Neural cell (in vitro differentiated cells): ENCODE measurements around the gene IGF1R. TPM values are rescaled to one million over a fixed set of nuclear protein-coding genes. Genes with fewer than 3 reads are reported as not detected.

Source experiments
- H2AFZ ChIP-seq: fragments of 200-600, 300-800 bp; sonication (generic), shearing (Covaris generic); 2 replicates; pipeline ENCODE4 v1.6.0; 2014; ENCODE audit warnings: low read depth, mild to moderate bottlenecking, antibody characterized with exemption, low read length, moderate library complexity
- H3F3A ChIP-seq: fragments of 200-600 bp; shearing (Covaris generic); 2 replicates; pipeline ENCODE4 v1.6.1; 2016; ENCODE audit warnings: mild to moderate bottlenecking, moderate library complexity, mixed read lengths, antibody characterized with exemption, low read length; ENCODE audit not compliant: insufficient read depth, poor library complexity, severe bottlenecking
- H3K27ac ChIP-seq: fragments of 200-600, 300-800 bp; sonication (generic), shearing (Covaris generic); 2 replicates; pipeline ENCODE4 v1.5.1; 2014; ENCODE audit warnings: mild to moderate bottlenecking, low read length, moderate library complexity
- H3K27me3 ChIP-seq: fragments of 300-800, 200-600 bp; sonication (generic), shearing (Covaris generic); 2 replicates; pipeline ENCODE4 v1.6.0; 2014; ENCODE audit warnings: mild to moderate bottlenecking, low read depth, low read length, moderate library complexity; ENCODE audit not compliant: insufficient read depth
- H3K36me3 ChIP-seq: fragments of 300-800, 200-600 bp; sonication (generic), shearing (Covaris generic); 2 replicates; pipeline ENCODE4 v1.5.1; 2014; ENCODE audit warnings: mild to moderate bottlenecking, antibody characterized with exemption, low read length, moderate library complexity; ENCODE audit not compliant: insufficient read depth
- H3K4me2 ChIP-seq: fragments of 300-800, 200-600 bp; sonication (generic), shearing (Covaris generic); 2 replicates; pipeline ENCODE4 v1.6.0; 2014; ENCODE audit warnings: mild to moderate bottlenecking, low read length
- H3K4me3 ChIP-seq: fragments of 300-800, 200-600 bp; sonication (generic), shearing (Covaris generic); 2 replicates; pipeline ENCODE4 v1.5.1; 2014; ENCODE audit warnings: mild to moderate bottlenecking, low read length, moderate library complexity
- H3K79me2 ChIP-seq: fragments of 200-600 bp; shearing (Covaris generic); replicated peaks from 2 replicates; pipeline ENCODE4 v1.6.0; 2014; ENCODE audit warnings: mild to moderate bottlenecking, low read length, moderate library complexity; ENCODE audit not compliant: insufficient read depth
- H3K9ac ChIP-seq: fragments of 300-800, 200-600 bp; sonication (generic), shearing (Covaris generic); 2 replicates; pipeline ENCODE4 v1.6.1; 2016; ENCODE audit warnings: mild to moderate bottlenecking, low read length, mixed read lengths
- H3K9me2 ChIP-seq: fragments of 200-600 bp; shearing (Covaris generic); 2 replicates; pipeline ENCODE4 v1.6.1; 2016; ENCODE audit warnings: mild to moderate bottlenecking, low read length, mixed read lengths; ENCODE audit not compliant: insufficient read depth
- H3K9me3 ChIP-seq: fragments of 200-600, 300-800 bp; sonication (generic), shearing (Covaris generic); 2 replicates; pipeline ENCODE4 v1.6.1; 2016; ENCODE audit warnings: mild to moderate bottlenecking, mixed run types, low read length, moderate library complexity, mixed read lengths
- H4K20me1 ChIP-seq: fragments of 200-600 bp; shearing (Covaris generic); 2 replicates; pipeline ENCODE4 v1.6.1; 2016; ENCODE audit warnings: mild to moderate bottlenecking, mixed run types; ENCODE audit not compliant: insufficient read depth
- CTCF ChIP-seq: fragments of 450-650 bp; IDR thresholded peaks from 2 replicates; pipeline ENCODE4 v1.5.1; 2014; ENCODE audit warnings: antibody characterized with exemption, mild to moderate bottlenecking, moderate library complexity; ENCODE audit not compliant: poor library complexity, severe bottlenecking
- EP300 ChIP-seq: fragments of 450-650 bp; conservative IDR thresholded peaks from 2 replicates; pipeline ENCODE4 v1.6.1; 2014; ENCODE audit warnings: antibody characterized with exemption, mild to moderate bottlenecking, moderate library complexity; ENCODE audit not compliant: poor library complexity, severe bottlenecking
- EZH2 ChIP-seq: fragments of 200-600, 300-800 bp; shearing (Covaris generic), sonication (generic); IDR thresholded peaks from 2 replicates; pipeline ENCODE4 v1.6.1; 2014; ENCODE audit warnings: antibody characterized with exemption, low read length, borderline replicate concordance, mild to moderate bottlenecking; ENCODE audit not compliant: insufficient read depth, poor library complexity, severe bottlenecking
- MXI1 ChIP-seq: fragments of 450-650 bp; conservative IDR thresholded peaks from 2 replicates; pipeline ENCODE4 v1.6.1; 2014; ENCODE audit warnings: antibody characterized with exemption, mild to moderate bottlenecking; ENCODE audit not compliant: poor library complexity, severe bottlenecking
- POLR2AphosphoS5 ChIP-seq: IDR thresholded peaks from 2 replicates; pipeline ENCODE4 v1.6.1; 2012
- RAD21 ChIP-seq: fragments of 450-650 bp; conservative IDR thresholded peaks from 2 replicates; pipeline ENCODE4 v1.6.1; 2014; ENCODE audit warnings: antibody characterized with exemption, mild to moderate bottlenecking, moderate library complexity
- REST ChIP-seq: IDR thresholded peaks from 2 replicates; pipeline ENCODE4 v1.6.1; 2012; ENCODE audit warnings: borderline replicate concordance
- SMC3 ChIP-seq: fragments of 450-650 bp; conservative IDR thresholded peaks from 2 replicates; pipeline ENCODE4 v1.6.1; 2014; ENCODE audit warnings: antibody characterized with exemption, mild to moderate bottlenecking, moderate library complexity; ENCODE audit not compliant: poor library complexity
- TAF1 ChIP-seq: IDR thresholded peaks from 2 replicates; pipeline ENCODE4 v1.6.1; 2012; ENCODE audit warnings: low read depth
- polyA plus RNA-seq: library from polyadenylated mRNA; depleted of rRNA; stranded (reverse); fragments of >200 nt; gene quantifications from 2 replicates; pipeline ENCODE4 v1.2.3, GENCODE V29; 2014

Gene IGF1R
- polyA plus RNA-seq, 1 donor from 2014 or later: 10.9 TPM

- H4K20me1 ChIP-seq: no peaks in the 10 kb centered on the region
- TF ChIP-seq MXI1 (no peak), POLR2AphosphoS5 (no peak), CTCF (no peak), TAF1 (no peak), SMC3 (no peak), EZH2 (no peak), REST (no peak), EP300 (no peak), RAD21 (no peak)
Observed at GRCh38 chr15:98733098-98733497, 84.8 kb downstream of the IGF1R start.

GRCh38 chr15:98734466-98735199, 86.3 kb downstream of the IGF1R start:
- Histone ChIP-seq H3K4me2 (no peak overlapping the region), H3K9me2 (no peaks in the 10 kb centered on the region), H3K79me2 (peaks cover 81% of the 10 kb centered on the region), H4K20me1 (no peaks in the 10 kb centered on the region), H3K9me3 (no peaks in the 10 kb centered on the region), H3K4me3 (no peak overlapping the region), H3K9ac (no peak overlapping the region), H3F3A (no peaks in the 10 kb centered on the region), H2AFZ (no peak overlapping the region), H3K27ac (no peak overlapping the region), H3K36me3 (no peaks in the 10 kb centered on the region), H3K27me3 (no peaks in the 10 kb centered on the region)
- TF ChIP-seq TAF1: no peak
- no peak for TF ChIP-seq EP300
- TF ChIP-seq MXI1: no peak
- no peak for TF ChIP-seq REST
- no peak for TF ChIP-seq POLR2AphosphoS5
- no peak for TF ChIP-seq RAD21
- no peak for TF ChIP-seq EZH2
- no peak for TF ChIP-seq SMC3
- TF ChIP-seq CTCF: no peak

More at GRCh38 chr15:98733098-98733497, 84.8 kb downstream of the IGF1R start:
- Histone ChIP-seq H3F3A (no peaks in the 10 kb centered on the region), H3K4me2 (no peak overlapping the region), H3K27me3 (no peaks in the 10 kb centered on the region), H3K9ac (no peak overlapping the region), H3K9me2 (no peaks in the 10 kb centered on the region), H3K79me2 (peaks cover 85% of the 10 kb centered on the region), H3K9me3 (no peaks in the 10 kb centered on the region), H3K27ac (no peak overlapping the region), H2AFZ (no peak overlapping the region), H3K36me3 (no peaks in the 10 kb centered on the region), H3K4me3 (no peak overlapping the region)
